Activated T-cell treated with anti-CD3 and anti-CD28 coated beads, Interleukin-2, amount 50 U/mL, for 24 hours (primary cell): Measurements from ENCODE around the gene TP53TG3F.
"Not testable (repeated sequence)": the region's sequence is repeated elsewhere in the genome, so short reads cannot be mapped to it uniquely, and the experiment has no call there.

Source experiments
- DNase-seq: peaks from one replicate; pipeline ENCODE4 v3.0.0-alpha.2; 2020
- H3K27ac Mint-ChIP-seq: 2 replicates; pipeline ENCODE4 v1.8.0; 2020; ENCODE audit warnings: mild to moderate bottlenecking, mixed read lengths
- H3K27me3 Mint-ChIP-seq: 2 replicates; pipeline ENCODE4 v1.8.0; 2020; ENCODE audit warnings: mixed read lengths
- H3K36me3 Mint-ChIP-seq: 2 replicates; pipeline ENCODE4 v1.8.0; 2020; ENCODE audit warnings: low read depth, mixed read lengths
- H3K4me1 Mint-ChIP-seq: 2 replicates; pipeline ENCODE4 v1.8.0; 2020; ENCODE audit warnings: low read depth, mixed read lengths
- H3K4me3 Mint-ChIP-seq: 2 replicates; pipeline ENCODE4 v1.8.0; 2020; ENCODE audit warnings: mild to moderate bottlenecking, moderate library complexity, mixed read lengths
- H3K9me3 Mint-ChIP-seq: 2 replicates; pipeline ENCODE4 v1.8.0; 2020; ENCODE audit warnings: mixed read lengths

Gene TP53TG3F

GRCh38 chr16:33459312-33459711 lies at the start of gene TP53TG3F:
Gene TP53TG3F (plus strand): TSS chr16:33459612. CDS start chr16:33459680, 68 bp downstream.
- not testable (repeated sequence) for H3K27ac Mint-ChIP-seq, H3K9me3 Mint-ChIP-seq, H3K4me3 Mint-ChIP-seq, DNase-seq, H3K4me1 Mint-ChIP-seq, H3K36me3 Mint-ChIP-seq, H3K27me3 Mint-ChIP-seq

GRCh38 chr16:33491611-33492010 lies 32.2 kb downstream of the TP53TG3F start:
- H3K36me3 Mint-ChIP-seq, H3K4me1 Mint-ChIP-seq, H3K27ac Mint-ChIP-seq, H3K27me3 Mint-ChIP-seq, H3K9me3 Mint-ChIP-seq, H3K4me3 Mint-ChIP-seq, DNase-seq: not testable (repeated sequence)

- DNase-seq, H3K9me3 Mint-ChIP-seq, H3K27ac Mint-ChIP-seq, H3K36me3 Mint-ChIP-seq, H3K4me3 Mint-ChIP-seq, H3K4me1 Mint-ChIP-seq, H3K27me3 Mint-ChIP-seq: not testable (repeated sequence)
Observed at GRCh38 chr16:33507231-33507630, 47.8 kb downstream of the TP53TG3F start.

GRCh38 chr16:33509070-33509469 lies 49.7 kb downstream of the TP53TG3F start:
- H3K4me3 Mint-ChIP-seq, H3K36me3 Mint-ChIP-seq, H3K27me3 Mint-ChIP-seq, H3K4me1 Mint-ChIP-seq, H3K27ac Mint-ChIP-seq, H3K9me3 Mint-ChIP-seq, DNase-seq: not testable (repeated sequence)

GRCh38 chr16:33509906-33510305 lies 50.5 kb downstream of the TP53TG3F start:
- H3K9me3 Mint-ChIP-seq, H3K36me3 Mint-ChIP-seq, H3K27ac Mint-ChIP-seq, H3K27me3 Mint-ChIP-seq, DNase-seq, H3K4me1 Mint-ChIP-seq, H3K4me3 Mint-ChIP-seq: not testable (repeated sequence)
